HG03575 (cell line): ENCODE data around the gene CAPN9.

ENCODE experiments used
- ATAC-seq: cut with Tn5 transposase; IDR thresholded peaks from one replicate; pipeline ENCODE4 v1.9.1; 2021; ENCODE audit not compliant: unreplicated experiment, insufficient number of reproducible peaks, low FRiP score; ENCODE audit errors: extremely low read depth

The CAPN9 gene

DNA sequence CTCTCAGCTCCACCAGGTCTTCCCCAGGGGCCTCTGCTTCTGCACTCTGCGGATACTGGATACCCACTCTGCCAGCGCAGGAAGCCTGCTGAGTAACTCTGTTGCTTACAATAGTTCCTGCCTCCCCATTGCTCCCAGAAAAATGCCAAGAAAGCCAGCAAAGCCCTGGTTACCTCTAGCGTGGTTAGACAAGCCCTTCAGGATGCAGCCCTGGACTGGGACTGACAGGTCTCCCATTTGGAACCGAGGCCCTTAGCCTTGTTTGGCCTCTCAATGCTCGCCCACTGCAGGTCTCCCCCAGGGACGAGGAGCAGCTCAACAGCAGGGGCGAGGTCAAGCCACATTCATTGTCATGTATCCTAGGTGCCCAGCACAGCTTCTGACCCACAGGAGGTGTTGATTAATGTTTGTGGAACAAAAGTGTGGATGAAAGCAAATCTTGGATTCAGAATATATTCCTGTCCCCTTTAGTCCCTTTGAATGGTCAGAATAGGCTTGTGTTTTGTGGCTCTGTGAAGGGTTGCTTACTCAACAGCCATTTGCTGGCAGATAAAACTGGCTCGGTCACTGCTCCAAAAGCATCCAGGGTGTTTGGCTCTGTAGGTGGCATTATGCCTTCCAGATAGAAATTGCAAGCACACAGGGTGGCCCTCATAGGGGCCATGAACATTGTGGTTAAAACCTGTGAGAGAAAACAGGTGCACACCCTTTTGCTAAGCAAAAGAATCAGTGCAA, 62.2 kb downstream of the CAPN9 start:
- no peak for ATAC-seq

DNA sequence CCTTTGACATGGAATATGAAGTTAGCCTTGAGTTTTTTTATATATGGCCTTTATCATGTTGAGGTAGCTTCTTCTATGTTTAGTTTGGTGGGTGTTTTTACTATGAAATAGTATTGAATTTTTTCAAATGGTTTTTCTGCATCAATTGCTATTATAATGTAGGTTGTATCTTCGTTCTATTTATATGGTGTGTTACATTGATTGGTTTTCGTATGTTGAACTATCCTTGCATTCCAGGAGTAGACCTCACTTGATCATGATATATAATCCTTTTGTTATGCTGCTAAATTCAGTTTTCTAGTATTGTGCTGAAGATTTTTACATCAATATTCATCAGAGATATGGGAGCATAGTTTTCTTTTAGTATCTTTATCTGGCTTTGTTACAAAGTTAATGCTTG, 65.4 kb downstream of the CAPN9 start:
- ATAC-seq, result no peak

DNA sequence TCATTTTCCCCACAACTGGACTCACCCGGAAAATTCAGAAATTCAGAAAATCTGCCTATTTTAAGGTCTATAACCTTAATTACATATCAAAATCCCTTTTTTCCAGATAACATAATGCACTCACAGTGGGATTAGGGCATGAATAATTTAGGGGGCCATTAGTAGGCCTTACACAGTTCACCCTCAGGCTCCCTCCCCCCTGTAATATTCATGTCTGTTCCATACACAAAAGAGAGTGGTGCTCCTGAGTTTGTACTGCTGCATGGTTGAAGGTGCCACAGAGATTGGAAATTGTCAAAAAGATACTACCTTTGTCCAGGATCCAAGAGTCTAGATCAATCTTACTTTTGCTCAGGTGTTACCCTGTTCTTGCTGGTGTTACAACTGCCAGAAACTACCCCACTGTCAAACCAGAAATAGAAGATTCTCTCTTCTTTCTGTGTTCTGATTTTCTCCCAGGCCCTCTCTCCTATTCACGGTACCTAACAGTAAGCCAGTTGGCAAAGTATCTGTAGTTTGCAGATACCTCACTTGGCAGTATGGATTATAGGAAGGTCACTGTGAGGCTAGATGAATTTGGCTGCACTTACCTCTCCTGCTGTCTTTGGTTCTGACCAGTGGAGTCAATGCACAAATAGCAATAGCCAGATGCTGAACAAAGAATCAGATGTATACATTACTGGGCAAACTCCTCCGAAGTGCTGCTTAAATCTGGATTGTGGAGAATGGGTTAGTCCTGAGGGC, 67.9 kb downstream of the CAPN9 start:
- no peak for ATAC-seq

DNA sequence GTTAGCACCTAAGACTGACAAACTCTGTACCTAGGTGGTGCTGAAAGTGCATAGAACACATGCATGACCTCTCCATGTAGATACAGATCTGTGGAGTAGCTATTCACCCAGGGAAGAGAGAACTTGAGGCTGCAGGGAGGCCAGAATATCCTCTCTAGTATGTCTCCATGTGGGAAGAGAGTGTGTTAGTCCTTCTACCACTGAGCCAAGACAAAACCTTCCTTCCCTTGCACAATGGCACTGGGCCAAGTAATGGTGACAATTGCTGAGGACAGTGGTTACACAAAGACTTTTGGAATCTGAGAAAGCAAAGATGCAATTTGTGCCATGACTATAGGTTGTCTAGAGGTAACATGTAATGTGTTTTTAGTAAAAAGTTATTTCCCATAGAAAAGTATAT, 68.8 kb downstream of the CAPN9 start:
- ATAC-seq, result no peak

DNA sequence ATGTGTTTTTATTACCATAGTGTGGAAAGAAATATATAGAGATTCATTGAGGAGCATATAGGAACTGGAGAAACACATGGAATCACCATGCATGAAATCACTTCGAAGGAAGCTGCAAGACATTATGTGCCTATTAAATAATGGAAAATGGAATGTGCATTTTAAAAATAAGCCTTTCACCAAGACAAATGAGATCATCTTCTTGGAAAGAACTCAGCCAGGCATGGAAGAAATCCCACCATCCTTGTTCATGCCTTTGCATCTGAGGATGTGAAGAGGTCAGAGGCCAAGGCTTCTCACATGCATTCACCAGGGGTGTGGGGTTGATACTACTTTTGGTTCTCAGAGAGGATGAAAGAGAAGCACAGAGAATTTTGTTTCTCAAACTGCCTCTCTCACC, 71.2 kb downstream of the CAPN9 start:
- ATAC-seq, result no peak

DNA sequence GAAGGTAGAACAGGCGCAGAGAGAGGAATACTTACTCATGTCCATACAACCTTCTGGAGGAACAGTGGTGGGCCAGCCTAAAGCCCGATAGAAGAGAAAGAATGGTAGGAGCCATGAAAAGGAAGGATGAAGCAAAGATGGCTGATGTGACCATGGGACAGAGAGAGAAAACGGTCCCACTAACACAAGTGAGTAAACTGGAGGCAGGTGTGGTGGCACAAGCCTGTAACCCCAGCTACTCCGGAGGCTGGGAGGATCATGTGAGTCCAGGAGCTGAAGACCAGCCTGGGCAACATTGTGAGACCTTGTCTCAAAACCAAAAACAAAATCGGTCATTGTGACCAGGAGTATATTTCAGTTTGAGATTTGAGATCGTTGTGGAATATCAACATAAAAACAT, 71.7 kb downstream of the CAPN9 start:
- no peak for ATAC-seq

DNA sequence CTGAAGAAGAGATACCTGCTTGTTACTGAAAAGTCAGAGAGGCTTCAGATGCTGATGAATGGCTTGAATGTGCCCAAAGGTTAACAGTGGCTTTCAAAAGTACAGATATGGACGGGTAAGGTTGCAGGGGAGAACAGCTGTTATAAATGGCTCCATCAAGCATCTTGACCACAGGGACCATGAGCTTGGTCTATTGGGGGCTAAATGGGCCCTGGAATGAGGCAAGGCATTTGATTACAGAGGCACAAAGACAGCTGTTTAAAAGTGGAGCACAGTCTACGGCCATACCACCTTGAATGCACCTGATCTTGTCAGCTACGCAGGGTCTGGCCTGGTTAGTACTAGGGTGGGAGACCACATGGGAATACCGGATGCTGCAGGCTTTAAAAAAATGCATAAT, 72.8 kb downstream of the CAPN9 start:
- ATAC-seq, result no peak

DNA sequence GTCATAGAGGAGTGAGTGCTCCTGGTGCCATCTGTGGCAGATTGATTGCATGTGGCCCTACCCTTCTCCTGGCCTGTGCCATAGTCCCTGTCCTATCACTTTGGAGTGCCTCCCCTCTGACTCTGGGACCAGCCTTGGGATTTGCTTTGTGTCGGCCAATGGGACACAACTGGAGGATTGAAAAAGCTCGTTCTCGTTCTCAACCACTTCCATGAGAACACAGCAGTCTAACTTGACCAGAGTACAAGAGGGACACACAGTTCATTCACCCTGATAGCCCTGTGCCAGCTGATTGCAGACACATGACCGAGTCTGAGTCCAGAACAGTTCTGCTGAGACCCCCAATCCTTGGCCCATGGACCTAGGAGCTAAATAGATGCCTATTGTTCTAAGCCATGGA, 73.4 kb downstream of the CAPN9 start:
- no peak for ATAC-seq

DNA sequence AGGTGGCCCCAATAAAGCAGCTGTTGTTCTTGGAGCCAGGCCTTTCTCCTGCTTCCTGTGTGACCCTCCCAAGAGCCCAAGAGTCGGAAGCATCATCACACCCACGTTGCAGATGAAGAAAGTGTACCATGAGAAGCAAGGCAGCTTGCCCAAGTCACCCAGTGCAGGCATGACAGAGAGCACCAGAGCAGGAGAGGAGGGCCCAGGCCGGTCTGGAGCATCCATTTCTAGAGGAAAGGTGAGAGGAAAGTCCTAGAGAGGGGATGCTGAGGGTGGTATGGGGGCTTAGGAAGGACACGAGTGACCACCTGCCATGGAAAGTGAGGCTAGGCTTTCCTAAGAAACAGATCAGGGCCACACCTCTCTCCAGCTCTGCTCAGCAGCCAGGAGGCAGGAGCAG, 74.2 kb downstream of the CAPN9 start:
- ATAC-seq, result no peak

DNA sequence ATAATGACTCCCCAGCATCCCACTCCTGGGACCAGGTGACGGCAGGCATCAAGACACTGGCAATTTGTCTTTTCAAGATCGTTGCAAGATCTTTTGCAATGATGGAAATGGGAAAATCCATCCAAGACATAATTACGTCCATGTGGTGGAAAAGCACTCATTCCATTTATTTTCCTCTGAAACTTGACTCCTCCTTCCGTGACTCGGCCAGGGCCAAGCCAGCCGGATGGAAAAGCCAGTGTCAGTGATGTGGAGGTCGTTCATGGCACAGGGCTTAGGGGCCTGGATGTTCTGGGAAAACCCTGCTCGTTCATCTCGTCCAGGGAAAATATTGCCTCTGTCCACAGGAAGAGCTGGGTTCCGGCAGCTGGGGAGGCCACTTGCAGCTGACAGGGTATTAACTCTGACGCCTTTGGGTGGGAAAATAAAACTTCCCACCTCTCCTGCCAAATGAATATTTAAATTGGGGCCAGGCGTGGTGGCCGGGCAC, 74.9 kb downstream of the CAPN9 start:
- no peak for ATAC-seq

DNA sequence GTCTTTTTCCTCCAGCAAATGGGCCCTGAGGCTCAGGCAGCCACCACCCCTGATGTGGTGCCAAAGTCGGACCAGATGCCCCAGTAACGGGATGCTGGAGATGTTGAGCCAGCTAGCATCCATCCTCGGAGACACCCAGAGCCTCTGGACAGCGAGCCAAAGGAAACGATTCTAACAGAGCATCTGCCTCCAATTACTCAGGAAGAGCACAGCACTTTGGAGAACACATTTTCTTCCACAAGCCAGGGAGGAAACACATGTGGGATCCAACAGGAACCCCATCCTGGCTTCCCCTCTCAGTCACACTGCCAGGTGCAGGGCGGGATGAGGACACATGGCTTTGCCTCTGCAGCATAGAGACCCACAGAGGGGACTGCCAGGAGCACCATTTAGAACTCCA, 76.2 kb downstream of the CAPN9 start:
- no peak for ATAC-seq

DNA sequence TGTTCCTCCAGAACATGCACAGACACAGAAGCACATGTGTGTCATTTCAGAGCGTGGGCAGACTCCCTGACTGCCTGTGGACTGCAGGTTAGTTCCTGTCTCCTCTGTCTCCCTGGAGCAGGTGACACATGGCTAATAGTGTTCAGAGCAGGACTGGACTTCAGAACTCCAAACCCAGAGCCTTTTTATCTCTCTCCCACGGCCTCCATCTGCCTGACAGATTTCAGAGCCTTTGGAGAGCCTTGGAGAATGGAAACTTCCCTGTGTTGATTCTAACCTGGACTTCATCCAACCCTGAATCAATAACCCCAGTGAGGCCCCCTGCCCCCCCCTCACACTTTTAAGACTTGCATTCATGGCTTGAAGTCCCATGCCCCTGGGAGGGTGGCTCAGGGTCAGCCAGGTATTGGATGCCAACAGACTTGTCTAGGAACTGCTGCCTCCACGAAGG, 76.8 kb downstream of the CAPN9 start:
- ATAC-seq, result no peak

DNA sequence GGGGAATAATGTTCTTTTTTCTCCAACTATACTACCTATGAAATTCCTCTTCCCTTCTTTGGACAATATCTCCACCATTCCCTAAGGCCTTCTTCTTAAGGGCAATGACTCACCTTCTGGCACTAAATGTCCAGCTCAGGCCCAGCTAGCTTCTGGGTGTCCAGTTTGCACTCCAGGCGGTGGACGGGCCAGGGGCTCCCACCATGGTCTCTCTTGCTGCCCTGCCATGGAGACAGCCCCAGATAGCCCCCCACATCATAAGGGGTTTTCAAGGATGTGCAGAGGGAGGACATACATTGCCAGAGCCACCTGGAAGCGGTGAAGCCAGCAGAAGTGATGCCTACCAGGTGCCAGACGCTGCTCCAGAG, 77.3 kb downstream of the CAPN9 start:
- ATAC-seq, result no peak

DNA sequence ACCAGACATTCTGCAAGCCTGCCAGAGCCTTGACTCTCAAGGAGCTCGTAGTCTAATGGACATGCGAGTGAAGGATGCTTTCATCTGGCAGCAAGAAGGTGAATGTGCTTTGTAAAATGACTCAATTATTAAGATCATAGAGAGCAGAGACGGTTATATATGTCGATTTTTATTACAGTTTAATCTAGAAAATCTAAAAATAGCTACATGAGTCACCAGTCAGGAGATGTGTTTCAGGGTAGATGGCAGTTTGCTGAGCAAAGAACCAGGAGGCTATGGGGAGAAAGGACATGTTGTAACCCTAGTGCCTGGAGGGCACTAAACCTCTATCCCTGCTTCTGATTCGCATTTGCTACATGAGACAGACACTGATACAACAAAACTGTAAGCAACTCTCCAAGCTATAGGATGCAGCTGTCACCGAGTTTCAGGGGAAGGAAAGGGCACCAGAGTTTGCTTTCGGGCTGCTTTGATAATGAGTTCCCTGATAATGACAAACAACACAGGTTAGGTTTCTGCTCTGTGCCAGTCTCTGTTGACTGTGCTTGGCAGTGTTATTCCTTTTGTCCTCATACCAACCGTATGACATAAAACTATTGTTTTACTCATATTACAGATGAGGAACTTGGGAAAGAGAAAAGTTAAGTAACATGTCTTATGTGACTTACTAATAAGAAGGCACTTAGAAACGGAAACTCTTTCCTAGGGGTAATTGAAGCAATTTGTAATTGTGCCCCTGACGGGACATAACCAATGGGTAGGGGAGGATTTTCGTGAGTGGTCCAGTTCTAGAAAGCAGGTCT, 77.9 kb downstream of the CAPN9 start:
- ATAC-seq, result no peak

DNA sequence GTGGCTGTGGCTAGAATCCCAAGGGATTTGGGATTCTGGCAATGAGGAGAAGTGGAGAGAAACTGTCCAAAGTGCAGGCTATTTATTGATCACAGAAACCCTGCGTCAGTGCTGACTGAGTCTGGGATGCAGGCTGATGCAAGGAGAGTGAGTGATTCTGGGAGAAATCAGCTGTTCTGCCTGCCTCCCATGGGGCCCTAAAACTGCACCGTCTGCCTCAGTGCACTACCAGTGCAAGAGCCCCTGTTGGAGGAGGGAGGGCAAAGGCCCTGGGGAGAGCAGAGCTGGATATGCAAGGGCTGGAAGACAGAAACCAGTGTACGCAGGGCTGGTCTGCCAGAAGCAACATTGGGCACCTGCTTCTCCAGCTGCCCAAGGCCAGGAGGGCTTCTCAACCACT, 78.6 kb downstream of the CAPN9 start:
- no peak for ATAC-seq

DNA sequence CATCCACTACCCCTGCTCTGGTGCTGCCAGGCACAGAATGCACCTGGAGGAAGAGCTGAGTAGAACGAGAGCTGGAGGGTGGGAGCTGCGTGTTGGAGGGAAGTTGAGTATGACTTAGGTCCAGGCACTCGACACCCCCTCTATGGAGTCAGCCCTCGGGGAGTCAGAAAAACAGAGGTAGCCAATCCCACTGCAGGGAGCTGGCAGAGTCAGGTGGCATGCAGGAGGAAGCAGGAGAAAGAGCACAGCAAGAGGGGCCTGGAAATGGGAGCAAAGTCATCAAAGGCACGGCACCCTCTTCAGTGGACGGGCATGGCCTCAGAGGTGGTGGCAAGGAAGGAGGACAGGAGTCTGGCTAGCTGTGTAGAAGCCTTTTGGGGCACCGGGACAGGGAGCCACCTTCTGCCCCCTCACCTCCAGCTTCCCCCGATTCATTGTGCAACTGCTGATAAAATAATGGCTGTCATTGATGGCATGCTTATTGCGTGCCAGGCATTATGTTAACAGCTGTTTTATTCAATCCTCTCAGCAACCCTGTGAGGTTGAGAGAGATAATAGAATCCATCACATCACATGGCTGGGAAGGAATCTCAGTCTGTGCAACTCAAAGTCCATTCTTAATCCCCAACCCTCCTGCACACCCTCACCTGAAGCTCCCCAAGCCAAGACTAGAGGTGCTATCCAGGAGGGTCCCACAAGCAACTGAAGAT, 79.1 kb downstream of the CAPN9 start:
- no peak for ATAC-seq

DNA sequence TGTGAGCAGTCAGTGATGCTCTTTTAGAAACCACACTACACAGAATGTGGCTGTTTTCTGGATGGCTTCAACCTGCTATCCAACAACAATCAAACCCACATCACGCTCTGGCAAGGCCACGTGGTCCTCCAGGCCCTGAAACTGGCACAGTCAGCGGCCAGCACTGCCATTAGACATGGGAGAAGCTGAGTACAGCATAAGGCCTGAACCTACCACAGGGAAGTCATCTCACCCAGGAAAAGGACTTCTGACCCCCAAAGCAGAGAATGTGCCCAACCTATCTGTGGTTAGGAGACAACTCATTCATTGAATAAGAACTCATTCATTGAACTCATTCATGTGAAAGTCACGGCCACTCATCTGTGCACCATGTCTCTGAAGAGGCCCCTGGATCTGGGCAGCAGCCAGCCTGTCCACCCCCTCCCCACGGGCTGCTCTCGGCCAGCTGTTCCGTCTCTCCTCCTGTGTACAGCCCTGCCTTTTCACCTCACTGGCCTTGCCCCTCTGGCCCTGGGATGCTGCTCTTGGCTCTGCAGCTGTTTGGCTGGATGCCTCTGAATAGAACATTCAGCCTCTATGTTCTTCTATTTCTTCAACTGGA, 80.0 kb downstream of the CAPN9 start:
- no peak for ATAC-seq

DNA sequence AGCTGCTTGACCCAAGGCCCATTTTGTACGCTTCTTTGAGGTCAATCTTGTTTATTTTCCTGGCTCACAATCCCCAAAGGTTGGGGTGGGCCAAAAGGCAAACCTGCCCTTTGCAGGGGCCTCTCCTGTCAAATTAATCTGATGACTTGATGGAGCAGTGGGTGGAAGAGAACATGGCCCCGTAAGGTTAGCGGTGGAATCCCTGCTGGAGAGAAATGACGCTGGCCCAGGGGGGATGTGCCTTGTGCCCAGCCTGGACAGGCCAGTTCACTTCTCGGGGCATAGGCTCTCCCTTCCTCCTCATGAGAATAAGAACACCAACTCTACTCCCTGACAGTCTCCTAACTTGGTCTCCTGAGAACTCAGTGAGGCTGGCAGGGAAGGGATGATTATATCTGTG, 80.6 kb downstream of the CAPN9 start:
- ATAC-seq, result no peak

DNA sequence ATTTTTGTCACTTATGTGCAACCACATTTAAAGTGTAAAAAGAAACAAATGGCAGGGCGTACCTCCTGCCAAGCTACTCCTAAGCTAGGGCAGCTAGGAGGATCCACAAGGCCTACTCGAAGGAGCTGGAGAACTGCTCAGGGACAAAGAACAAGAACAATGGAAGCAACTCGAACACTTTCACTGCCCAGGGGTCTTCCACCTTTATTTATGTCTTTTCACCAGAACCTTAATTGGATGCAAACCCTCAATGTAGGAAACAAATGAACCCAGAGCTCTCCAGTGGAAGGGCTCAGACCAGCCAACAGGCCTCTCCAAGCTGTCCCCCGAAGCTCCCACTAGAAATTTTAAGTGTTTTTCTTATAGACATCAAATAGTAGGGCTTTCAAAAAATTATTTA, 81.2 kb downstream of the CAPN9 start:
- ATAC-seq, result no peak
